Hepatocyte (in vitro differentiated cells): ENCODE measurements around the gene VWA7.

Experiments used
- EZH2 ChIP-seq: fragments of 200-600 bp; sonication (generic); IDR thresholded peaks from 2 replicates; pipeline ENCODE4 v1.6.1; 2016; ENCODE audit warnings: antibody characterized with exemption, mild to moderate bottlenecking, borderline replicate concordance
- TF ChIP-seq, protein P1 (sequence below): fragments of 200-600 bp; sonication (generic); IDR thresholded peaks from 2 replicates; pipeline ENCODE4 v1.5.1; 2016; ENCODE audit warnings: antibody characterized with exemption, mild to moderate bottlenecking; ENCODE audit not compliant: poor library complexity

- TF ChIP-seq, protein P1, sequence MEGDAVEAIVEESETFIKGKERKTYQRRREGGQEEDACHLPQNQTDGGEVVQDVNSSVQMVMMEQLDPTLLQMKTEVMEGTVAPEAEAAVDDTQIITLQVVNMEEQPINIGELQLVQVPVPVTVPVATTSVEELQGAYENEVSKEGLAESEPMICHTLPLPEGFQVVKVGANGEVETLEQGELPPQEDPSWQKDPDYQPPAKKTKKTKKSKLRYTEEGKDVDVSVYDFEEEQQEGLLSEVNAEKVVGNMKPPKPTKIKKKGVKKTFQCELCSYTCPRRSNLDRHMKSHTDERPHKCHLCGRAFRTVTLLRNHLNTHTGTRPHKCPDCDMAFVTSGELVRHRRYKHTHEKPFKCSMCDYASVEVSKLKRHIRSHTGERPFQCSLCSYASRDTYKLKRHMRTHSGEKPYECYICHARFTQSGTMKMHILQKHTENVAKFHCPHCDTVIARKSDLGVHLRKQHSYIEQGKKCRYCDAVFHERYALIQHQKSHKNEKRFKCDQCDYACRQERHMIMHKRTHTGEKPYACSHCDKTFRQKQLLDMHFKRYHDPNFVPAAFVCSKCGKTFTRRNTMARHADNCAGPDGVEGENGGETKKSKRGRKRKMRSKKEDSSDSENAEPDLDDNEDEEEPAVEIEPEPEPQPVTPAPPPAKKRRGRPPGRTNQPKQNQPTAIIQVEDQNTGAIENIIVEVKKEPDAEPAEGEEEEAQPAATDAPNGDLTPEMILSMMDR = no peak
- TF ChIP-seq EZH2 = no peak
Observed at GRCh38 chr6:31771992-31772358, 5.2 kb downstream of the VWA7 start.
